K562 (cell line): ENCODE results near the gene OXSR1. TPM values are rescaled to one million over a fixed set of nuclear protein-coding genes. Genes with fewer than 3 reads are reported as not detected.

Experiments
- ATAC-seq: fragments of 200-7000 bp; cut with Tn5 transposase; 3 replicates; pipeline ENCODE4 v1.9.1; 2020; ENCODE audit warnings: moderate library complexity
- BruUV-seq: library from RNA; stranded (reverse); fragments of 400-500 nt; replicated peaks from 2 replicates; lab custom pipeline; 2021; lab: Mats Ljungman, UMichigan
- CTCF ChIA-PET: fragments of 300-600 bp; formaldehyde crosslinking; extraction: SDS; loops from one replicate; lab custom pipeline; 2021; ENCODE audit warnings: low intra/inter-chr PET ratio; lab: Yijun Ruan, JAX
- POLR2A ChIA-PET: fragments of 300-600, 350-650 bp; sonication (Branson Sonifier 250); formaldehyde crosslinking; extraction: SDS; loops from one replicate; lab custom pipeline; 2021; ENCODE audit warnings: antibody characterized with exemption, inconsistent platforms; lab: Yijun Ruan, JAX
- DNase-seq, 4 experiments: peaks; one replicate each; pipeline versions ENCODE4 v3.0.0 to v3.0.0-alpha.2; 2011 to 2018; ENCODE audit warnings: low spot score in 3 of 4, mixed read lengths in 3 of 4; ENCODE audit errors: extremely low read depth in 1 of 4
- FAIRE-seq: peaks from 2 replicates; lab custom pipeline; 2011; peaks lifted over from hg19 to GRCh38; lab: Jason Lieb, UNC
- H2AFZ ChIP-seq: 2 replicates; pipeline ENCODE4 v1.6.0; 2011; ENCODE audit warnings: low read depth, low read length, control low read depth, inconsistent platforms
- H3K27ac ChIP-seq: fragments of 200-600 bp; 3 replicates; pipeline ENCODE4 v1.8.0; 2011; ENCODE audit warnings: low read depth, mild to moderate bottlenecking, control low read depth, inconsistent platforms, low read length, moderate library complexity, mixed read lengths; ENCODE audit errors: extremely low read depth
- H3K27me3 ChIP-seq, 2 experiments: fragments of 300-600 bp in 1 of 2; 2 replicates in 1 of 2; 3 replicates in 1 of 2; pipeline versions ENCODE4 v1.6.0 to v1.8.0; 2011; ENCODE audit warnings: inconsistent platforms in 2 of 2, low read length in 2 of 2, mild to moderate bottlenecking in 1 of 2, mixed read lengths in 1 of 2, moderate library complexity in 1 of 2; ENCODE audit not compliant: control insufficient read depth in 2 of 2, insufficient read depth in 2 of 2
- H3K36me3 ChIP-seq: fragments of 300-600 bp; 3 replicates; pipeline ENCODE4 v1.8.0; 2011; ENCODE audit warnings: mild to moderate bottlenecking, low read length, inconsistent platforms; ENCODE audit not compliant: control insufficient read depth, insufficient read depth
- H3K4me1 ChIP-seq, 2 experiments: fragments of 200-600 bp in 1 of 2; replicated peaks in 1 of 2; 2 replicates in 1 of 2; 3 replicates in 1 of 2; pipeline versions ENCODE4 v1.5.1 to v1.8.0; 2011; ENCODE audit warnings: inconsistent platforms in 2 of 2, low read length in 2 of 2, mild to moderate bottlenecking in 1 of 2, mixed read lengths in 1 of 2, moderate library complexity in 1 of 2; ENCODE audit not compliant: control insufficient read depth in 2 of 2, insufficient read depth in 2 of 2
- H3K4me2 ChIP-seq: 2 replicates; pipeline ENCODE4 v1.6.1; 2011; ENCODE audit warnings: low read length, control low read depth, inconsistent platforms, mixed read lengths; ENCODE audit not compliant: insufficient read depth
- H3K4me3 ChIP-seq: fragments of 200-600 bp; sonication (generic), shearing (Covaris generic); 2 replicates; pipeline ENCODE4 v1.5.1; 2016; ENCODE audit warnings: control low read depth, inconsistent platforms
- H3K79me2 ChIP-seq: fragments of 200-600 bp; 3 replicates; pipeline ENCODE4 v1.8.0; 2011; ENCODE audit warnings: low read length, inconsistent platforms; ENCODE audit not compliant: control insufficient read depth, insufficient read depth
- H3K9ac ChIP-seq, 2 experiments: 2 replicates each; pipeline versions ENCODE4 v1.6.0 to v1.6.1; 2011; ENCODE audit warnings: low read depth in 2 of 2, low read length in 2 of 2, control low read depth in 1 of 2, inconsistent platforms in 1 of 2, mild to moderate bottlenecking in 1 of 2, mixed read lengths in 1 of 2; ENCODE audit not compliant: insufficient read depth in 1 of 2
- H3K9me1 ChIP-seq: one replicate; pipeline ENCODE4 v1.6.0; 2011; ENCODE audit warnings: inconsistent platforms, mild to moderate bottlenecking, low read length, moderate library complexity; ENCODE audit not compliant: control insufficient read depth, insufficient read depth
- H3K9me3 ChIP-seq: replicated peaks from 2 replicates; pipeline ENCODE4 v1.5.1; 2011; ENCODE audit warnings: low read depth, low read length, inconsistent platforms; ENCODE audit not compliant: control insufficient read depth, insufficient read depth
- H4K20me1 ChIP-seq: replicated peaks from 2 replicates; pipeline ENCODE4 v1.6.1; 2011; ENCODE audit warnings: low read length, inconsistent platforms, mixed read lengths; ENCODE audit not compliant: control insufficient read depth, insufficient read depth
- FOXP1 ChIP-seq: sonication (generic); formaldehyde crosslinking; IDR thresholded peaks from 2 replicates; pipeline ENCODE4 v1.8.0; 2022; ENCODE audit warnings: mild to moderate bottlenecking, missing genetic modification reagents
- WGBS: fragments of 100-300 bp; shearing (Covaris generic); methylation state at CpG from one replicate; pipeline ENCODE4 v1.1.6; 2016; ENCODE audit warnings: low coverage, mixed read lengths; ENCODE audit not compliant: insufficient coverage; ENCODE audit errors: missing lambda C conversion rate; 5-methylcytosine and 5-hydroxymethylcytosine counted together
- in situ Hi-C: fragments of 300-500 bp; cut with MboI; formaldehyde crosslinking; loops from 4 replicates; pipeline ENCODE4 v1.15.0; 2018; ENCODE audit warnings: inconsistent platforms, mixed read lengths
- intact Hi-C: fragments of 100-400 bp; cut with micrococcal nuclease; formaldehyde crosslinking; loops from 2 replicates; pipeline ENCODE4 v1.14.2; 2022
- polyA plus RNA-seq, 8 experiments: library from polyadenylated mRNA; depleted of rRNA in 4 of 8; stranded (reverse) in 5 of 8; unstranded in 3 of 8; fragments of >200 nt; fragmentation: Nextera tagmentation in 2 of 8; fragmentation: Illumina TruSeq in 1 of 8; extraction: Ambion mirVana in 2 of 8; extraction: Trizol in 1 of 8; gene quantifications; 2 replicates each; pipeline versions ENCODE4 v1.2.1 to v1.2.3, GENCODE V29; 2011 to 2014; ENCODE audit warnings: inconsistent platforms in 1 of 8, missing spikeins in 1 of 8
- total RNA-seq, 7 experiments: library from RNA; depleted of rRNA in 6 of 7; stranded (reverse); fragments of >200 nt in 6 of 7; fragmentation: Illumina TruSeq in 2 of 7; extraction: Trizol in 2 of 7; gene quantifications; 2 replicates each; pipeline versions ENCODE4 v1.2.1 to v1.2.3, GENCODE V29; 2011 to 2021; ENCODE audit warnings: low replicate concordance in 1 of 7
- TF ChIP-seq, protein P1 (sequence below): IDR thresholded peaks from 3 replicates; pipeline ENCODE4 v1.6.1; 2011; ENCODE audit warnings: borderline replicate concordance, mild to moderate bottlenecking, moderate library complexity; ENCODE audit not compliant: insufficient read length; ENCODE audit errors: extremely low read depth

Gene OXSR1
- total and polyA plus RNA-seq, 9 of the 15 experiments (the other 6 are each of a cell fraction or from before 2014, with no cell fraction given) = 15.7 to 87.6 (median 48.7) TPM

DNA sequence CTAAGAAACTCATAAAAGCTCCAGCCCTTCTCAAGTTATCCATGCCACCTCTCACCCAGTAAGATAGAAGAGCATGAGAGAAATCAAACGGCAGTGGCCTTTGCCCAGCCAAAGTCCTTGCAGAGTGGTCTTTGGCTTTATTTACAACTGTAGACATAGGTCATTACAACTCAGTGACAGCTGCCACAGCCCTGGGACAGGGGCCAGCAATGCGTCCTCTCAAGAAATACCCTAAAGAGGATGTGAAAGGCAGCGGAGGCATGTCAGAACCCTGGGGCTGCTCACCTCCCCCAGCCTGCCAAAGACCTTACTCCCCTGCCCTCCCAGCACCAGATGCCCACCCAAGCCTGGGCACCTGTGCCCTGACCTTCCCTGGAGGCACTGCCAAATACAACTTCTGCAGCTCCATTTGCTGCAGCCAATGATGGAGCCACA is 34.7 kb upstream of the OXSR1 start:
- 92% methylated on average over 3 of the region's 3 CpGs for WGBS
- Histone ChIP-seq H3K4me3 (no peak overlapping the region), H2AFZ (no peak overlapping the region), H3K79me2 (peaks cover 7% of the 10 kb centered on the region), H3K9me3 (no peaks in the 10 kb centered on the region), H3K9ac (peak overlapping the region in 1 of 2 experiments; percentile 22; a peak in 1 of 4 replicates), H3K4me1 (peaks cover 0 to 1% of the 10 kb centered on the region in 2 experiments; a peak in 1 of 5 replicates), H3K36me3 (peaks cover 96% of the 10 kb centered on the region), H3K4me2 (no peak overlapping the region), H3K9me1 (no peaks in the 10 kb centered on the region), H3K27ac (no peak overlapping the region), H3K27me3 (no peaks in the 10 kb centered on the region), H4K20me1 (peaks cover 4% of the 10 kb centered on the region; the same call in 1 of the 2 replicates)
- intact Hi-C loops = loop anchor here (1.0 to 10.0 kb wide), 4 partner anchors 94 to 524 kb away; partner anchors contain the start of gene SLC22A14
- TF ChIP-seq, protein P1, sequence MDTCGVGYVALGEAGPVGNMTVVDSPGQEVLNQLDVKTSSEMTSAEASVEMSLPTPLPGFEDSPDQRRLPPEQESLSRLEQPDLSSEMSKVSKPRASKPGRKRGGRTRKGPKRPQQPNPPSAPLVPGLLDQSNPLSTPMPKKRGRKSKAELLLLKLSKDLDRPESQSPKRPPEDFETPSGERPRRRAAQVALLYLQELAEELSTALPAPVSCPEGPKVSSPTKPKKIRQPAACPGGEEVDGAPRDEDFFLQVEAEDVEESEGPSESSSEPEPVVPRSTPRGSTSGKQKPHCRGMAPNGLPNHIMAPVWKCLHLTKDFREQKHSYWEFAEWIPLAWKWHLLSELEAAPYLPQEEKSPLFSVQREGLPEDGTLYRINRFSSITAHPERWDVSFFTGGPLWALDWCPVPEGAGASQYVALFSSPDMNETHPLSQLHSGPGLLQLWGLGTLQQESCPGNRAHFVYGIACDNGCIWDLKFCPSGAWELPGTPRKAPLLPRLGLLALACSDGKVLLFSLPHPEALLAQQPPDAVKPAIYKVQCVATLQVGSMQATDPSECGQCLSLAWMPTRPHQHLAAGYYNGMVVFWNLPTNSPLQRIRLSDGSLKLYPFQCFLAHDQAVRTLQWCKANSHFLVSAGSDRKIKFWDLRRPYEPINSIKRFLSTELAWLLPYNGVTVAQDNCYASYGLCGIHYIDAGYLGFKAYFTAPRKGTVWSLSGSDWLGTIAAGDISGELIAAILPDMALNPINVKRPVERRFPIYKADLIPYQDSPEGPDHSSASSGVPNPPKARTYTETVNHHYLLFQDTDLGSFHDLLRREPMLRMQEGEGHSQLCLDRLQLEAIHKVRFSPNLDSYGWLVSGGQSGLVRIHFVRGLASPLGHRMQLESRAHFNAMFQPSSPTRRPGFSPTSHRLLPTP = no peak
- peak; percentile 44; the same call in 1 of the 2 replicates for TF ChIP-seq FOXP1 (CRISPR knock-in tag)
- DNase-seq (no peak), ATAC-seq (no peak), FAIRE-seq (no peak)
- CTCF ChIA-PET = no interaction called here
- in situ Hi-C loops = loop anchor here (10.0 kb wide), 2 partner anchors 214 to 344 kb away; partner anchors contain the start of gene XYLB
- no TSS peak for BruUV-seq
- POLR2A ChIA-PET = interaction anchor here (0.6 to 1.5 kb wide), 6 partner anchors 9 to 194 kb away, joined by 3 to 5 read pairs (median 4); partner anchors contain the start of gene OXSR1
